Cardiac fibroblast (primary cell): ENCODE data around the gene AGMO.
A peak's percentile ranks its signal among the peaks of the same experiment; 100 is the strongest.
"Not testable (repeated sequence)": the region's sequence is repeated elsewhere in the genome, so short reads cannot be mapped to it uniquely, and the experiment has no call there.

ENCODE experiments used
- DNase-seq, 2 donors: peaks; one replicate each; pipeline versions ENCODE4 v3.0.0 to v3.0.0-alpha.2; 2010; ENCODE audit warnings: low read depth in 2 of 2
- H3K4me3 ChIP-seq, 2 donors: replicated peaks in 1 of 2; 1 replicate in 1 of 2; 2 replicates in 1 of 2; pipeline ENCODE4 v1.5.1; 2011; ENCODE audit warnings: low read depth in 2 of 2, low read length in 2 of 2, mild to moderate bottlenecking in 2 of 2, moderate library complexity in 1 of 2
- CTCF ChIP-seq: IDR thresholded peaks from one replicate; pipeline ENCODE4 v1.5.1; 2011; ENCODE audit warnings: low read depth, mild to moderate bottlenecking, low read length, inconsistent platforms

The AGMO gene

DNA sequence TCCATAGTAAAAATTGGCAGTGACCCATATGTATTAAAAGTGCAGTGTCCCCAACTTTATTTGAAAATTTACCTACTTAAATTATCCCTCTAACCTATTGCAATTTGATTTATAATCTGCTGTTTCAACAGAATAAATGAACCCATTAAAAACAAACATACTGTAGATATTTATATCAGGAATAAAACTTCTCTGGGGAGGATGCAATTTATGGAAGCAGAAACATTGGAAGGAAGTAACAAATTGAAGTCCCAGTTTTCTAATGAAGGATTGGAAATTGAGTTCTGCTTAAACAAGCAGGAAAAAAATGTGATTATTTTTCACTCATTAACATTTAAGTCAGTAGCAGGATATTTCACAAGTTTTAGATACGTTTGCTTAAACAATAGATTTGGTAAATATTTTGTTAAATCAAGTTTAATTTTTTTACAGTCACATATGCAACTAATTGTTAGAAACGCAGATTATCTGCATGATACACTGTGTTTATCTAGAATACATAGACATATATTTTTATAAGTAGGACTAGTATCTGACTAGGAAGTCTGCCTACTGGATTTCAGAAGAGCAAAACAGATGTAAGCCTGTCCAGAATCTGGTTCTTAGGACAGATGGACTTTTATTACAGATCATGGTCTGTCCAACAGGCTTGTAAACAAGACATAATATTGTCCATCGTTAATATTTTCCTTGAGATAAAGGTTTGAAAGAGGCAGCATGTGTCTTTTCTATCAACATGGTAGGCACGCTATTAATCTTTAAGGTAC, 5.3 kb downstream of the AGMO start:
- no peak overlapping the region for H3K4me3 ChIP-seq
- peak in 1 of 2 donors; percentile 51 for DNase-seq
- no peak for TF ChIP-seq CTCF

DNA sequence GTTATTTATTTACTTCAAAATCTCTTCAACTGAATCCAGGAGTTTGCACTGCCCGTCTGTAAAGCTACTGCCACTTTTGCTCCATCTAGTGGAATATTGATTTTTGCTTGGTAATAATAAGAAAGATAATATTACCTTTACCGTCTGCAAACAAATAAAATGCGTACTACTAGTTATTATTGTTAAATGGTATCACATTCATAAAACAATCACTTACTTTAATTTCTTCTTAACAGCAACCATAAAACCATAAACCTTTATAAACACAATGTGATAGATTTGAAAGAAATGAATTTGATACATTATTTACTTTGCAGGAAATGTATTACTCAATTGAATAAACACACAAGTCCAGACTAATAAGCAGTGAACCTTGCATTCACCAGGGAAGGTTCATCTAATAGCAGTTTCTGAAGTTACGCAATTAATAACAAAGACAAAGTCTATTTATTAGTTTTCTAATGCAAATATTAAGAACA, 6.4 kb downstream of the AGMO start:
- no peak overlapping the region for H3K4me3 ChIP-seq
- TF ChIP-seq CTCF = peak; percentile 24
- DNase-seq = peak; percentile 34 to 85

DNA sequence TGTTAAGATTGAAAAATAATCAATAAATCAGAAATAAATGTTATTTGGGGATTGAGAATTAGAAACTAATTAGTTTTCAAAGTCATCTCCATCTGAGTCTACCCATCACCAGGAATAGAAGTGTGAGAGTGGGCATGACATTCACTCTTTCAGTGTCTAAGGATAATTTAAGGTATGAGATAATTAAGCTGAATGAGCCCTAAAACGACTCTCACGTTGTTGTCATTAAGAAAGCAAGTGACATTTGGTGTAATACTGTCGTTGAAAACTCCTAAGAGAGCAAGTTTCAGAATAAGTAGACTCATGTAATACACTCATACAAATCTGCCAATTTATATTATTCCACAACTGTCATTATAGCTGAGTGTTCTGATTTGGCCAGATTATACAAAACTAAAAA, 7.1 kb downstream of the AGMO start:
- H3K4me3 ChIP-seq = no peak overlapping the region
- no peak for TF ChIP-seq CTCF
- DNase-seq = peak in 1 of 2 donors; percentile 36

- no peak for TF ChIP-seq CTCF
- peak in 1 of 2 donors; percentile 84 for DNase-seq
- no peak overlapping the region for H3K4me3 ChIP-seq
Observed at GRCh38 chr7:15554081-15554480, 7.7 kb downstream of the AGMO start.

GRCh38 chr7:15547320-15547719, 14.5 kb downstream of the AGMO start:
- H3K4me3 ChIP-seq, DNase-seq: not testable (repeated sequence)

DNA sequence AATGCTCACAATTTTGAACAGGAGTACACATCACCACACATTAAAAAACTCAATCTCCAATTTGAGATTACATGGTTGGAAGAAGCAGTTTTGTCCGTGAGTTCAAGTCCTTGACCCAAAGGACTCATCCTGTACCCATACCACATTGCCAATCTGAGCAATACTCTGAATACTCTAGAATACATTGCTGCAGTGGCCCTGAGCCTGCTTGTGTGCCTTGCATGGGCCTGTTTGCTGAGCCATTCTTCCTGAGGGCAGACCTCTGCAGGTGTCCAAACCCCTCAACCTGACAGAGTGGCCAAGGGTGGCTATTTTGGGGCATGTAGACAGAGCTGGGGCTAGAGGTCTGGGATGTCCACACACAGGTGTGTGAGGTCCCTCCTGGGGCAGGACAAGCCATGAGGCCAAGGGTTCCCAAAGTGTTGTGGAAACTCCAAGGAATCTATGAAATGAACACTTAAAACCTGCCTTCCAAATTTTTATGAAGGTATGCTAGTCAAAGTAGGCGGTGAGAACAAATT, 15.5 kb downstream of the AGMO start:
- TF ChIP-seq CTCF = no peak
- DNase-seq = no peak

GRCh38 chr7:15544050-15544449, 17.8 kb downstream of the AGMO start:
- TF ChIP-seq CTCF = no peak
- H3K4me3 ChIP-seq = no peak overlapping the region

More for the DNA sequence above, 15.5 kb downstream of the AGMO start:
- no peak overlapping the region for H3K4me3 ChIP-seq

More at GRCh38 chr7:15544050-15544449, 17.8 kb downstream of the AGMO start:
- no peak for DNase-seq
